Stimulated activated memory B cell treated with anti-CD40 and anti-IgM and Interleukin-4, amounts not matched to agents 10 μg/mL and 1 μg/mL and 100 μg/mL, for 72 hours (primary cell): ENCODE measurements around the gene SPATS2L.

Experiments
- ATAC-seq: fragments of 150-1000 bp; cut with Tn5 transposase; 2 replicates; pipeline ENCODE4 v1.10.0; 2021
- H3K27ac Mint-ChIP-seq: one replicate; pipeline ENCODE4 v1.8.0; 2022; ENCODE audit warnings: mild to moderate bottlenecking, mixed read lengths
- H3K27me3 Mint-ChIP-seq: one replicate; pipeline ENCODE4 v1.8.0; 2022; ENCODE audit warnings: mixed read lengths
- H3K36me3 Mint-ChIP-seq: one replicate; pipeline ENCODE4 v1.8.0; 2022; ENCODE audit warnings: mixed read lengths
- H3K4me1 Mint-ChIP-seq: one replicate; pipeline ENCODE4 v1.8.0; 2022; ENCODE audit warnings: mixed read lengths
- H3K4me3 Mint-ChIP-seq: one replicate; pipeline ENCODE4 v1.8.0; 2022; ENCODE audit warnings: mild to moderate bottlenecking, moderate library complexity, mixed read lengths
- H3K9me3 Mint-ChIP-seq: one replicate; pipeline ENCODE4 v1.8.0; 2022; ENCODE audit warnings: mixed read lengths

Gene SPATS2L

GRCh38 chr2:200364142-200364541 is 57.6 kb downstream of the SPATS2L start:
- Mint-ChIP-seq H3K9me3 (no peaks in the 10 kb centered on the region), H3K4me3 (no peak overlapping the region), H3K36me3 (no peaks in the 10 kb centered on the region), H3K27me3 (peaks cover 60% of the 10 kb centered on the region), H3K4me1 (no peaks in the 10 kb centered on the region), H3K27ac (no peak overlapping the region)
- ATAC-seq = no peak

GRCh38 chr2:200364620-200365019 is 58.1 kb downstream of the SPATS2L start:
- no peak overlapping the region for H3K4me3 Mint-ChIP-seq
- ATAC-seq = no peak
- H3K27me3 Mint-ChIP-seq = peaks cover 60% of the 10 kb centered on the region
- no peaks in the 10 kb centered on the region for H3K9me3 Mint-ChIP-seq
- H3K36me3 Mint-ChIP-seq = no peaks in the 10 kb centered on the region
- H3K4me1 Mint-ChIP-seq = no peaks in the 10 kb centered on the region
- H3K27ac Mint-ChIP-seq = no peak overlapping the region

GRCh38 chr2:200365209-200365608 is 58.7 kb downstream of the SPATS2L start:
- ATAC-seq = peak; percentile 53
- no peaks in the 10 kb centered on the region for H3K4me1 Mint-ChIP-seq
- no peak overlapping the region for H3K4me3 Mint-ChIP-seq
- no peak overlapping the region for H3K27ac Mint-ChIP-seq
- peaks cover 57% of the 10 kb centered on the region for H3K27me3 Mint-ChIP-seq
- H3K9me3 Mint-ChIP-seq = no peaks in the 10 kb centered on the region
- H3K36me3 Mint-ChIP-seq = no peaks in the 10 kb centered on the region

GRCh38 chr2:200367155-200367554 is 60.7 kb downstream of the SPATS2L start:
- H3K27ac Mint-ChIP-seq = no peak overlapping the region
- no peak for ATAC-seq
- H3K36me3 Mint-ChIP-seq = no peaks in the 10 kb centered on the region
- no peaks in the 10 kb centered on the region for H3K9me3 Mint-ChIP-seq
- H3K4me3 Mint-ChIP-seq = no peak overlapping the region
- no peaks in the 10 kb centered on the region for H3K4me1 Mint-ChIP-seq
- H3K27me3 Mint-ChIP-seq = peaks cover 54% of the 10 kb centered on the region

- no peak overlapping the region for H3K4me3 Mint-ChIP-seq
- no peaks in the 10 kb centered on the region for H3K36me3 Mint-ChIP-seq
- no peak for ATAC-seq
- H3K27me3 Mint-ChIP-seq = peaks cover 44% of the 10 kb centered on the region
- H3K27ac Mint-ChIP-seq = no peak overlapping the region
- no peaks in the 10 kb centered on the region for H3K9me3 Mint-ChIP-seq
- H3K4me1 Mint-ChIP-seq = peaks cover 10% of the 10 kb centered on the region
These were observed 63.4 kb downstream of the SPATS2L start for GRCh38 chr2:200369886-200370285.

GRCh38 chr2:200373231-200373630 is 66.7 kb downstream of the SPATS2L start:
- ATAC-seq = no peak
- Mint-ChIP-seq H3K4me3 (no peak overlapping the region), H3K27me3 (peaks cover 16% of the 10 kb centered on the region), H3K27ac (no peak overlapping the region), H3K4me1 (peaks cover 10% of the 10 kb centered on the region), H3K9me3 (no peaks in the 10 kb centered on the region), H3K36me3 (no peaks in the 10 kb centered on the region)

- H3K36me3 Mint-ChIP-seq = no peaks in the 10 kb centered on the region
- H3K4me1 Mint-ChIP-seq = peaks cover 10% of the 10 kb centered on the region
- H3K4me3 Mint-ChIP-seq = peak overlapping the region; percentile 77
- peak overlapping the region; percentile 40 for H3K27ac Mint-ChIP-seq
- H3K9me3 Mint-ChIP-seq = no peaks in the 10 kb centered on the region
- H3K27me3 Mint-ChIP-seq = peaks cover 9% of the 10 kb centered on the region
- ATAC-seq = peak; percentile 79
These were observed 67.5 kb downstream of the SPATS2L start for GRCh38 chr2:200373973-200374416.

- Mint-ChIP-seq H3K27me3 (no peaks in the 10 kb centered on the region), H3K36me3 (no peaks in the 10 kb centered on the region), H3K4me3 (no peak overlapping the region), H3K9me3 (no peaks in the 10 kb centered on the region), H3K27ac (no peak overlapping the region), H3K4me1 (peaks cover 10% of the 10 kb centered on the region)
- no peak for ATAC-seq
These were observed 70.2 kb downstream of the SPATS2L start for GRCh38 chr2:200376513-200377354.

GRCh38 chr2:200377355-200378336 is 71.2 kb downstream of the SPATS2L start:
- no peak for ATAC-seq
- no peaks in the 10 kb centered on the region for H3K9me3 Mint-ChIP-seq
- H3K27ac Mint-ChIP-seq = no peak overlapping the region
- H3K4me1 Mint-ChIP-seq = peaks cover 10% of the 10 kb centered on the region
- H3K27me3 Mint-ChIP-seq = no peaks in the 10 kb centered on the region
- no peak overlapping the region for H3K4me3 Mint-ChIP-seq
- H3K36me3 Mint-ChIP-seq = no peaks in the 10 kb centered on the region

- H3K4me3 Mint-ChIP-seq = no peak overlapping the region
- no peaks in the 10 kb centered on the region for H3K9me3 Mint-ChIP-seq
- no peak for ATAC-seq
- H3K4me1 Mint-ChIP-seq = peaks cover 9% of the 10 kb centered on the region
- H3K27ac Mint-ChIP-seq = no peak overlapping the region
- no peaks in the 10 kb centered on the region for H3K27me3 Mint-ChIP-seq
- no peaks in the 10 kb centered on the region for H3K36me3 Mint-ChIP-seq
These were observed 72.3 kb downstream of the SPATS2L start for GRCh38 chr2:200378652-200379290.

- H3K4me3 Mint-ChIP-seq = no peak overlapping the region
- H3K9me3 Mint-ChIP-seq = no peaks in the 10 kb centered on the region
- ATAC-seq = no peak
- H3K36me3 Mint-ChIP-seq = no peaks in the 10 kb centered on the region
- no peaks in the 10 kb centered on the region for H3K27me3 Mint-ChIP-seq
- H3K27ac Mint-ChIP-seq = no peak overlapping the region
- H3K4me1 Mint-ChIP-seq = peaks cover under 1% of the 10 kb centered on the region
These were observed 73.1 kb downstream of the SPATS2L start for GRCh38 chr2:200379481-200380090.

- no peak overlapping the region for H3K4me3 Mint-ChIP-seq
- no peaks in the 10 kb centered on the region for H3K9me3 Mint-ChIP-seq
- H3K4me1 Mint-ChIP-seq = no peaks in the 10 kb centered on the region
- H3K27me3 Mint-ChIP-seq = no peaks in the 10 kb centered on the region
- no peak overlapping the region for H3K27ac Mint-ChIP-seq
- no peak for ATAC-seq
- H3K36me3 Mint-ChIP-seq = no peaks in the 10 kb centered on the region
These were observed 73.6 kb downstream of the SPATS2L start for GRCh38 chr2:200380091-200380561.

- H3K27me3 Mint-ChIP-seq = no peaks in the 10 kb centered on the region
- no peak overlapping the region for H3K4me3 Mint-ChIP-seq
- no peaks in the 10 kb centered on the region for H3K36me3 Mint-ChIP-seq
- no peaks in the 10 kb centered on the region for H3K4me1 Mint-ChIP-seq
- H3K27ac Mint-ChIP-seq = no peak overlapping the region
- ATAC-seq = no peak
- H3K9me3 Mint-ChIP-seq = no peaks in the 10 kb centered on the region
These were observed 74.5 kb downstream of the SPATS2L start for GRCh38 chr2:200380833-200381542.

- no peaks in the 10 kb centered on the region for H3K4me1 Mint-ChIP-seq
- H3K27me3 Mint-ChIP-seq = peaks cover 3% of the 10 kb centered on the region
- no peaks in the 10 kb centered on the region for H3K9me3 Mint-ChIP-seq
- H3K27ac Mint-ChIP-seq = no peak overlapping the region
- no peak overlapping the region for H3K4me3 Mint-ChIP-seq
- H3K36me3 Mint-ChIP-seq = no peaks in the 10 kb centered on the region
- no peak for ATAC-seq
These were observed 76.4 kb downstream of the SPATS2L start for GRCh38 chr2:200382874-200383273.
